DOHH2 (cell line): Measurements from ENCODE around the gene PCNX2.

Source experiments
- H3F3A ChIP-seq: fragments of 200-600 bp; sonication (generic), shearing (Covaris generic); 2 replicates; pipeline ENCODE4 v1.6.0; 2016; ENCODE audit warnings: antibody characterized with exemption, mild to moderate bottlenecking; ENCODE audit not compliant: control insufficient read depth, insufficient read depth
- H3K27ac ChIP-seq: fragments of 200-600 bp; sonication (generic); 2 replicates; pipeline ENCODE4 v1.5.1; 2014; ENCODE audit warnings: low read depth, mild to moderate bottlenecking, low read length, moderate library complexity
- H3K27me3 ChIP-seq: fragments of 200-600 bp; sonication (generic); 2 replicates; pipeline ENCODE4 v1.6.1; 2014; ENCODE audit warnings: mild to moderate bottlenecking, low read length, mixed read lengths; ENCODE audit not compliant: control insufficient read depth
- H3K36me3 ChIP-seq: fragments of 200-600 bp; sonication (generic); 2 replicates; pipeline ENCODE4 v1.6.1; 2014; ENCODE audit warnings: mild to moderate bottlenecking, low read length, moderate library complexity, mixed read lengths; ENCODE audit not compliant: control insufficient read depth
- H3K4me1 ChIP-seq: fragments of 200-600 bp; sonication (generic); 2 replicates; pipeline ENCODE4 v1.6.1; 2014; ENCODE audit warnings: mild to moderate bottlenecking, low read length, mixed read lengths; ENCODE audit not compliant: control insufficient read depth
- H3K4me2 ChIP-seq: fragments of 200-600 bp; sonication (generic); 2 replicates; pipeline ENCODE4 v1.6.0; 2014; ENCODE audit warnings: mild to moderate bottlenecking, low read length, moderate library complexity
- H3K4me3 ChIP-seq: fragments of 200-600 bp; sonication (generic); 2 replicates; pipeline ENCODE4 v1.5.1; 2014; ENCODE audit warnings: mild to moderate bottlenecking, low read length, mixed read lengths
- H3K79me2 ChIP-seq: fragments of 200-600 bp; sonication (generic); 2 replicates; pipeline ENCODE4 v1.6.1; 2014; ENCODE audit warnings: mild to moderate bottlenecking, low read length, mixed read lengths; ENCODE audit not compliant: control insufficient read depth
- H3K9me2 ChIP-seq: fragments of 200-600 bp; sonication (generic); replicated peaks from 2 replicates; pipeline ENCODE4 v1.6.1; 2014; ENCODE audit warnings: mild to moderate bottlenecking, low read length, mixed read lengths; ENCODE audit not compliant: control insufficient read depth
- H3K9me3 ChIP-seq: fragments of 200-600 bp; sonication (generic); 2 replicates; pipeline ENCODE4 v1.6.1; 2014; ENCODE audit warnings: antibody characterized with exemption, low read length, mixed read lengths; ENCODE audit not compliant: control insufficient read depth, insufficient read depth
- H4K20me1 ChIP-seq: fragments of 200-600 bp; sonication (generic); 2 replicates; pipeline ENCODE4 v1.6.0; 2014; ENCODE audit warnings: low read depth, mild to moderate bottlenecking, antibody characterized with exemption, low read length, moderate library complexity; ENCODE audit not compliant: control insufficient read depth, insufficient read depth
- CTCF ChIP-seq: fragments of 200-600 bp; sonication (generic); IDR thresholded peaks from one replicate; pipeline ENCODE4 v1.5.1; 2014; ENCODE audit warnings: antibody characterized with exemption, mild to moderate bottlenecking, low read depth, low read length; ENCODE audit not compliant: poor library complexity, severe bottlenecking
- EZH2phosphoT487 ChIP-seq: fragments of 200-600 bp; sonication (generic); IDR thresholded peaks from 2 replicates; pipeline ENCODE4 v1.6.1; 2017; ENCODE audit warnings: borderline replicate concordance, mild to moderate bottlenecking, antibody characterized with exemption, low read length, moderate library complexity, mixed read lengths

The PCNX2 gene

GRCh38 chr1:233316473-233316872 lies 20.9 kb upstream of the PCNX2 start:
- no peaks in the 10 kb centered on the region for H3K79me2 ChIP-seq
- H3K27me3 ChIP-seq: peaks cover 27% of the 10 kb centered on the region
- H3K27ac ChIP-seq: no peak overlapping the region
- H3K9me2 ChIP-seq: no peaks in the 10 kb centered on the region
- H3K9me3 ChIP-seq: no peaks in the 10 kb centered on the region
- H3K4me1 ChIP-seq: no peaks in the 10 kb centered on the region
- no peaks in the 10 kb centered on the region for H3K36me3 ChIP-seq
- no peaks in the 10 kb centered on the region for H4K20me1 ChIP-seq
- H3F3A ChIP-seq: no peaks in the 10 kb centered on the region
- TF ChIP-seq EZH2phosphoT487 (no peak), CTCF (no peak)
- no peak overlapping the region for H3K4me3 ChIP-seq
- H3K4me2 ChIP-seq: no peak overlapping the region

GRCh38 chr1:233315718-233316301 lies 20.3 kb upstream of the PCNX2 start:
- Histone ChIP-seq H3F3A (no peaks in the 10 kb centered on the region), H3K9me2 (no peaks in the 10 kb centered on the region), H3K36me3 (no peaks in the 10 kb centered on the region), H3K4me2 (no peak overlapping the region), H3K4me1 (no peaks in the 10 kb centered on the region), H3K27ac (no peak overlapping the region), H3K9me3 (no peaks in the 10 kb centered on the region), H3K79me2 (no peaks in the 10 kb centered on the region), H3K4me3 (no peak overlapping the region), H4K20me1 (no peaks in the 10 kb centered on the region), H3K27me3 (peaks cover 29% of the 10 kb centered on the region)
- TF ChIP-seq EZH2phosphoT487 (no peak), CTCF (no peak)

- Histone ChIP-seq H3K4me2 (no peak overlapping the region), H3K27ac (no peak overlapping the region), H3K36me3 (no peaks in the 10 kb centered on the region), H3K4me3 (no peak overlapping the region), H3K9me3 (no peaks in the 10 kb centered on the region), H3F3A (no peaks in the 10 kb centered on the region), H3K9me2 (no peaks in the 10 kb centered on the region), H3K27me3 (peaks cover 21% of the 10 kb centered on the region), H4K20me1 (no peaks in the 10 kb centered on the region), H3K4me1 (no peaks in the 10 kb centered on the region), H3K79me2 (no peaks in the 10 kb centered on the region)
- no peak for TF ChIP-seq CTCF
Observed at GRCh38 chr1:233313434-233314155, 18.1 kb upstream of the PCNX2 start.
